Right lobe of liver (tissue), 4 donors: ENCODE measurements around the gene PSKH1.

Source experiments
- CTCF ChIP-seq, 4 donors: fragments of 200-600 bp in 3 of 4; fragments of 450-650 bp in 1 of 4; IDR thresholded peaks; one replicate each; pipeline versions ENCODE4 v1.5.1 to v1.8.0; 2016 to 2022; ENCODE audit warnings: antibody characterized with exemption in 4 of 4, mild to moderate bottlenecking in 2 of 4
- POLR2A ChIP-seq: fragments of 450-650 bp; IDR thresholded peaks from one replicate; pipeline ENCODE4 v1.6.1; 2017; ENCODE audit warnings: antibody characterized with exemption, mild to moderate bottlenecking
- donor health status: DM: no; HTN: no; CAD: no.
- donor health status: DM: no; HTN: no; CAD: no.
- donor health status: DM: no; HTN: yes; CAD: no.

- TF ChIP-seq CTCF (IDR thresholded peaks at IDR 0.05) = no peak
- TF ChIP-seq POLR2A = no peak
Measured at GRCh38 chr16:67877064-67877463, 16.0 kb upstream of the PSKH1 start.
